Activated CD8-positive, alpha-beta memory T cell treated with anti-CD3 and anti-CD28 coated beads for 24 hours (primary cell): ENCODE data around the gene PKNOX1.
"Not testable (repeated sequence)": the region's sequence is repeated elsewhere in the genome, so short reads cannot be mapped to it uniquely, and the experiment has no call there.

ENCODE experiments used
- DNase-seq: peaks from one replicate; pipeline ENCODE4 v3.0.0-alpha.2; 2020

Gene PKNOX1

GRCh38 chr21:43062955-43063664, 88.7 kb downstream of the PKNOX1 start:
- not testable (repeated sequence) for DNase-seq

- not testable (repeated sequence) for DNase-seq
Measured at GRCh38 chr21:43064265-43064917, 90.0 kb downstream of the PKNOX1 start.

GRCh38 chr21:43065991-43066390, 91.6 kb downstream of the PKNOX1 start:
- not testable (repeated sequence) for DNase-seq

GRCh38 chr21:43066690-43067089, 92.3 kb downstream of the PKNOX1 start:
- not testable (repeated sequence) for DNase-seq

- DNase-seq = not testable (repeated sequence)
Measured at GRCh38 chr21:43068065-43068464, 93.7 kb downstream of the PKNOX1 start.

- not testable (repeated sequence) for DNase-seq
Measured at GRCh38 chr21:43069682-43070081, 95.3 kb downstream of the PKNOX1 start.

GRCh38 chr21:43072742-43073141, 98.4 kb downstream of the PKNOX1 start:
- DNase-seq = not testable (repeated sequence)

- not testable (repeated sequence) for DNase-seq
Measured at GRCh38 chr21:43074401-43075169, 100.2 kb downstream of the PKNOX1 start.

- DNase-seq = not testable (repeated sequence)
Measured at GRCh38 chr21:43075170-43076022, 101.0 kb downstream of the PKNOX1 start, which contains the start of gene CBS. TSS of gene CBS (minus strand) at chr21:43075835. CDS start at chr21:43072193, 3,642 bp downstream.

GRCh38 chr21:43076023-43076637, 101.8 kb downstream of the PKNOX1 start:
- not testable (repeated sequence) for DNase-seq

- not testable (repeated sequence) for DNase-seq
Measured at GRCh38 chr21:43076643-43077042, 102.3 kb downstream of the PKNOX1 start.

GRCh38 chr21:43082587-43083300, 108.4 kb downstream of the PKNOX1 start:
- DNase-seq = not testable (repeated sequence)
